Stimulated activated CD8-positive, alpha-beta memory T cell treated with anti-CD3 and anti-CD28 coated beads, Interleukin-15, amount 100 ng/mL, for 4 hours (primary cell): ENCODE results near the gene KRTAP29-1.
"Not testable (repeated sequence)": the region's sequence is repeated elsewhere in the genome, so short reads cannot be mapped to it uniquely, and the experiment has no call there.

ENCODE experiments used
- DNase-seq, 2 donors: peaks; one replicate each; pipeline ENCODE4 v3.0.0-alpha.2; 2020; ENCODE audit warnings: low read depth in 2 of 2

Gene KRTAP29-1, protein sequence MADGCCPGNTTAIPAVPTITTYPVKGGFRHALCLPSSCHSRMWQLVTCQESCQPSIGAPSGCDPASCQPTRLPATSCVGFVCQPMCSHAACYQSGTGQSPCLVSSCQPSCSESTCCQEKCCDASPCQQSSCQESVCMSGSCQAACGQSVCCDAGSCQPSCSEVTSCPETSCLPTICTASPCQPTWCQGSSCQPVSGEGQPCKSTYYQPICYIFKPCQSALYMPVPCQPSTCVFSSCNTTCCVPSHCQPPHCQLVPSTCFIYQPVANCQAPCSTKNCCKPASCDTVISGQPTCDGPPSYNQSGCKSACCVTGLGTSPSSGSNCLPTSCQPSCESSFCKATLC

DNA sequence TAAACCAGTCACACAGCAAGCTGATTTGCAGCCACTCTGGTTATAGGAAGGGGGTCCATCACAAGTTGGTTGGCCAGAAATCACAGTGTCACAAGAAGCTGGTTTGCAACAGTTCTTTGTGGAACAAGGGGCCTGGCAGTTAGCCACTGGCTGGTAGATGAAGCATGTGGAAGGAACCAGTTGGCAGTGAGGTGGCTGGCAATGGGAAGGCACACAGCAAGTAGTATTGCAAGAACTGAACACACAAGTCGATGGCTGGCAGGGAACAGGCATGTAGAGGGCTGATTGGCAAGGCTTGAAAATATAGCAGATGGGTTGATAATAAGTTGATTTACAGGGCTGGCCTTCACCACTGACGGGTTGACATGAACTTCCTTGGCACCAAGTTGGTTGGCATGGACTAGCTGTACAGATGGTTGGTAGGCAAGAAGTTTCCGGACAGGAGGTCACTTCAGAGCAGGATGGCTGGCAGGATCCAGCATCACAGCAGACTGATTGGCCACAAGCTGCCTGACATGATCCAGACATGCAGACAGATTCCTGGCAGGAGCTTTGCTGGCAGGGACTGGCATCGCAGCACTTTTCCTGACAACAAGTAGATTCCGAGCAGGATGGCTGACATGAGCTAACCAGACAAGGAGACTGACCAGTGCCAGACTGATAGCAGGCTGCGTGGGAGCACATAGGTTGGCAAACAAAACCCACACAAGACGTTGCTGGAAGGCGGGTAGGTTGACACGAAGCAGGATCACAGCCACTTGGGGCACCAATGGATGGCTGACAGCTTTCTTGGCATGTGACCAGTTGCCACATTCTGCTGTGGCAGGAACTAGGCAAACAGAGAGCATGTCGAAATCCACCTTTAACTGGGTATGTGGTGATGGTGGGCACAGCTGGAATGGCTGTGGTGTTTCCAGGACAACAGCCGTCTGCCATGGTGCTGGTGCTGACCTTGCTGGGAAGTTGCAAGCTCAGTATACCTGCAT, at the start of gene KRTAP29-1:
TSS of gene KRTAP29-1 (minus strand) at position 936 of the 986 bp plus-strand sequence. CDS start at position 936, 0 bp downstream.
- no peak for DNase-seq

DNA sequence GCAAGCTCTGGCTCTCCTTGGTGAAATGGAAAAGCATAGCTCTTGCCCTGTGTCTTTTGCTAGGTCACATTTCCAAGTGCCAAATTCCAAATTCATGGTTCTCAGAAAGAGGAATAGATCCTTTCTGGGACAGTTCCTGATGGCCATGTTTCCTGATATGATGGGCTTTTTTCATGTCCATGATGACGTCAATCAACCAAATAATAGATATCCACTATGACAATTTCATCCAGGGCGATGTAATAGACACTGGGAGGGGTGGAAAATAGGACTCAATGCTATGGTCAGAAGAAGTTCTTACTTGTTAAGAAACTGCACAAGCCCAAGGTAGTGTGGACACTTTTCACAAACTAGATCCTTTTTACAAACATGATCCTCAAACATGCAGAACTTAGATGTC, 48.5 kb upstream of the KRTAP29-1 start:
- DNase-seq: no peak

DNA sequence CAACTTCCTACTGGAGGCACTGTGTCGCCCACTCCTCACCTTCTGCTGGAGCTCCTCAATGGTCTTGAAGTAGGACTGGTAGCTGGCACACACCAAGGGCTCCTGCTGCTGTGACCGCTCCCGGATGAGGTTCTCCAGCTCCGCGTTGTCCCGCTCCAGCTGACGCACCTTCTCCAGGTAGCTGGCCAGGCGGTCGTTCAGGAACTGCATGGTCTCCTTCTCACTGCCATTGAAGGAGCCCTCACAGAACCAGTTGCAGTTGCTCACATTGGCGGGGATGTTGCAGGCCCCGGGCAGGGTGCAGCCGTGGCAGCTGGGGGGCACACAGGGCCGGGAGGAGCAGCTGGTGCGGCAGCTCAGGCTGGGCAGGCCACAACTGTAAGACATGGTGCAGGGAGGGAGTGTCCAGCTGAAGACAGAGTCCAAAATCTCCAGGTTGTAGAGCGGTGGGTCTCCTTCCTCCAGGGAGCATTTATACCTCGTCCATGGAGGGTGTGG, 47.8 kb upstream of the KRTAP29-1 start, which contains the start of gene KRT33A:
TSS of gene KRT33A (minus strand) at position 448 of the 498 bp plus-strand sequence. CDS start at position 387, 61 bp downstream.
- DNase-seq: not testable (repeated sequence)

DNA sequence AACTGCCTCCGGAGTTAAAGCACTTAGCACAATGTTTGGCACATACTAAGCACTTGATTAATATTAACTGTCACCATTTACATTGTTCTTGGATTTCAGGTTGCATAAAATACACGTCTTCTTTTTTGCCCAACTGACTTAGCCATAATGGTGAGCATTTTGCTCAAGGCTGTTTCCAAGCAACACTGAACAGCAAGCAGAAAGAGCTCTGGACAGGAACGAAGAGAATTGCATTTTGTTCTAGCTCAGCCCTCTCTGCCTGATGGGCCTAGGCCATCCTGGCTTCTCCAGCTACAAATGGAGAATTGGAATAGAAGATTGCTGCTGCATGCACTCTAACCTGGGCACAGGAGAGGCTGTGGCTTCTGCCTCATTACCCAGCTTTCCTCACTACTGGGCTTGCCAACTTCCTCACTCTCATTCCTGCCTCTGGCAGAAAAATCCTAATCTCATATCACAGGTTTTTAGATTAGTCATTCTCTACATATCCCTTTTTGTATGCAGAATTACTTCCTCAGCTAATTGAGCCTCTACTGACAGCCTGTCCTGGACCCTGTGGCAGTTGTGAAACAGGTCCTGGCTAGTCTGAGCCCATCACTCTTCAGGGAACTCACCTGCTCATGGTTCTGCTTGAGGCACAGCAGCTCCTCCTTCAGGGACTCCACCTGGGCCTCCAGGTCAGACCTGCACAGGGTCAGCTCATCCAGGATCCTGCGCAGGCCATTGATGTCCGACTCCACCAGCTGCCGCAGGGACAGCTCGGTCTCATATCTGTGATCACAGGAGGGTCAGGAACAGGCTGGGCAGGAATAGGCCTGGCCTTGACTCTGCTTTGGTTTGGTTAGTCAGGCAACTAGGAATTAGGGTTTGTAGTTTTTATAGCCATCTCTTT, 45.5 kb upstream of the KRTAP29-1 start:
- no peak for DNase-seq

DNA sequence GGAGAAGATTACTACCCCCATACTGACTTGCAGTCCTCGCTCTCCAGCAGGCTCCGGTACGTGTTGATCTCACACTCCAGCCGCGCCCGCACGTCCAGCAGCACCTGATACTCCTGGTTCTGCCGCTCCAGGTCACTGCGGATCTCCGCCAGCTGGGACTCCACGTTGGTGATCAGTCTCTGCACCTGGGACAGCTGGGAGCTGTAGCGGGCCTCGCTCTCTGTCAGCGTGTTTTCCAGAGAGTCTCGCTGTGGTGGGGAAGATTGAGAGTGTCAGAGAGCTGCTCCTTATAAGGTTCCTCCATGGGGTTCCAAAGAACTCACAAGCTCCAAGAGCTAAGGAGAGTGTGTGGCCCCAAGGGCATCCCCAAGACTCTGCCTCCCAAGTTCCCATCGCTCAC, 43.8 kb upstream of the KRTAP29-1 start:
- not testable (repeated sequence) for DNase-seq

DNA sequence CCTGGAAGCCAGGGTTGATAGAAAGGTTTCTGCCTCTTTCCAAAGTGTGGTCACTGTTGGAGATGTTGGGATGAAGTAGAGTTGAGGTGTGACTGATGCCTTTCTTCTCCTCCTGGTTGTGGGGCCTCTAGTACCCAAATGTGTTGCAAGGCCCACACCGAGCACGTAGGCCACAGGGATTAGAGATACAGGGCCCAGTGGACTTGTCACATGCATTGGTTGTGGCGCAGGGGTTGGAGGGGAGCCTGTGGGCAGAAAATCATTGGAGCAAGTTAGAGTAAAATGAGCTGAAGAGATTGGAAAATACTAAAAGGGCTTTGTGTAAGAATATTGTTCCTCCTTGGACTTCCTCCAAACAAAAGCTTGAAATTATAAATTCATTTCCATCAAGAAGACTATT, 43.3 kb upstream of the KRTAP29-1 start:
- DNase-seq: no peak

DNA sequence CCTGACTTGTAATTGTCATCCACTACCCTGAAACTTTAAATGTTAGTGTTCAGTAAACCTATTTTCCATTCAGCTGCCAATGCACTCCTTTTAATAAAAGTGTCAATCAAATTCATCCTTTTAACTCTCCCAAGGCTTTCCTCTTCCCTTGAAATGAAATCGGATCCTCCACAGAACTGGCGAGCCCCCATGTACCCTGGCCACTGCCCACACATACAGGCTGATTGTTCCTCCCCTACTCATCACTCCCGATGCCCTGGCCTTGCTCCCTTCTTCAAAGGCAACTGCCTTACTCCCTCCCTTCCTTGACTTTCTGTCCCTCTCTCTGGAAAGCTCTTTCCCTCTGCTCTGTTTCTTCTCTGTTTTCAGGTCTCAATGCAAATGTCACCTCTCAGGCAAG, 40.4 kb upstream of the KRTAP29-1 start:
- no peak for DNase-seq

DNA sequence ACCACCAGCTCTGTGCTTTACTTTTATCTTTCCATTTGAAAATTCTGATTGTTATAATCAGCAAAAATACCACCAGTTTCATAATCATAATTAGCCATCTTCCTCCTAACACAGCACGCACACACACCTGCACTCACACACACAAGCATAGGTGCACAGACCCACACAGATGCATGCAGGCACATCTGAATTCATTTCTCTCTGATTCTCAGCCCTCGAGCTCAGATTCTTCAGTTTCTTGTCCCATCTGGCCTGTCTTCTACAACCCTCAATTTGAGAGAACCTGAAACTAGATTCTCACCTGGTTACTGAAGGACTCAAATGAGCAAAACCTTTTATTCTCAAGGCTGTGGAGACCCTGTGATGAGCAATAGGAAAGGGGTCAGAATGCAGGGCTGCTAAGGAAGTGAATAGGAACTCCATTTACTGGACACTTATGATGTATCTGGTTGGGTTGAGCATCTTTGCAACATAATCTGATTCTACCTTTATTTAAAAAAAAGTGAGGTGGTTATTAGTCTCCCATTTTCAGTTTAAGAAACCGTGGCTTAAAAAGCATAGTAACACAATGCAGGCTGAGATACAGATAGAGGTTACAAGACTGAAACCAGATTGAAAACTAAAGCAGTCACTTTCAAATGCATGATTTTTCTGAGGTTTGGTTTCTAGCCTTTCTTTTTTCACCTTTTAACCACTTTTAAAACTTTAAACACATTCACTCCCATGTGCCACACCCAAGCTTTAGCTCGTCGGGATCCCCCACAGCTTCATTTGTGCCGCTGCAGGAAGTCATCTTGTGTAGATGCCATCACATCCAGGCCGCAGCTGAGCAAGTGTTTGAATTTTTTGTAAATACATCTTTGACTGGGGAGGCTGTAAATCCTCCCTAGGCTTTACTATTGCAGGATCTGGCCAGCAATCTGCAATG, 38.5 kb upstream of the KRTAP29-1 start:
- DNase-seq: no peak

DNA sequence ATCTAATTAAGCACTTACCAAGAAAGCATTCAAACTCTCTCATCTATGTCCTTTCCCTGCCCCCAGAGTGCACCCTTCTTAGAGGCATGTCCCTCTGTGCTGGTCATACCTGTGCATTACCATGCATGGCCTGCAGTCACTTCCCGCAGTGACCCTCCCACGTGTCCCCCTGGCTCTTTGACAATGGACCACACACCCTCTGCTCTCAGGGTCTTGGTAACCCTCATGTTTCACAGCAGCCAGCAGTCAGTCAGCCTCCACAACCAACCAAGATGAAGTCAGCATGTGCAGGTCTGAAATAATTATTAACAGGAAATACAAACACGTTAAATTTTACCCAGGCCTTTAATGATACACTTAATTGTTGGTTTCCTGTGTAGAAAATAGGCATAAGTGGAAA, 37.8 kb upstream of the KRTAP29-1 start:
- no peak for DNase-seq

DNA sequence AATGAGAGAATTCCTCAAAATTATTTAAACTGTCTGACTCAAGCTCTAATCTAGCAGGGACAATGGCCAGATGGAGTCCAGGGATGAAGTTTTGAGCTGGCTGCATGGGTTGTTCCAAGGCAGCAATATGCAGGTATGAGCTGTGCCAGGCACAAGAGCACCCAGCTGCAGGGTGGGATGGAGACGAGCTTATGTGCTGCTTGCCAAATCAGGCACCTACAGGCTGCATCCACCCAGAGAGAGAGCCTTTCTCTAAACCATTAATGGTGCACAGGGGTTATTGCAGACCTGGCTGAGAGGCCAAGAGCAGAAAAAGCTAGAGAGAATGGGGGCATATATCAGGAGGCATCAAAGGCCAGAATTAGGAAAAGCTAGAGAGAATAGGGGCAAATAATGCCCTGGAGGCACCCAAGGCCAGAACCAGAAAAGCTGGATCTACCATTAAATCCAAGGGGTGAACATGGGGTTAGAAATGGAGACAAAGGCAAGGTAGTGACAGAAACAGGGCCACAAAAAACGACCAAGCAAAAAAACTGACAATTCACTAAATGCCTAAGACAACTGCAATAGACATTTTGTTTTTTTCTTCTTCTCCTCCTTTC, 37.0 kb upstream of the KRTAP29-1 start:
- no peak for DNase-seq

DNA sequence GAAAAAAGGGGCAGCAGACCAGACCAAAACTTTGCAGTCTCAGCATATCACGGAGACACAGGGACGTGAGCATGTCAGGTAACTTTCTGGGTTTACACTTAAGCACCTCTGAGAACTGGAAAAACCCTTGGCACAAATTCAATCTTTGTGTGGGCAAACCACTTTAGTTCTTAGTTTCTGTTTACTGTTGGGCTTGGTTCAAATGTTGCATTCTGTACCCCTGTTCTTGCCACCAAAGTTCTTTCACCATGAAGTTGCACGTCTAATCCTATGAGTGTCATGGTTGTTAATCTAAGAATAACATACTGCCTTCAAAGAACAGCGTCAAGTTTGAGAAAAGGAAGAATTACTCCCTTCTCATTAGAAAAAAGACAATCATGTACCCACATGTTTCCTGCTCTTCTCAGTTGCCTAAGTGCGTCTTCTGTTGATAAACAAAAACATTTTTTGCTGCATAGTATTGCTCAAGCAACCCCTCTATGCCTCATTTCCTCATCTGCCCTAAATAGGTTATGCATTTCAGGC, 36.4 kb upstream of the KRTAP29-1 start:
- no peak for DNase-seq

DNA sequence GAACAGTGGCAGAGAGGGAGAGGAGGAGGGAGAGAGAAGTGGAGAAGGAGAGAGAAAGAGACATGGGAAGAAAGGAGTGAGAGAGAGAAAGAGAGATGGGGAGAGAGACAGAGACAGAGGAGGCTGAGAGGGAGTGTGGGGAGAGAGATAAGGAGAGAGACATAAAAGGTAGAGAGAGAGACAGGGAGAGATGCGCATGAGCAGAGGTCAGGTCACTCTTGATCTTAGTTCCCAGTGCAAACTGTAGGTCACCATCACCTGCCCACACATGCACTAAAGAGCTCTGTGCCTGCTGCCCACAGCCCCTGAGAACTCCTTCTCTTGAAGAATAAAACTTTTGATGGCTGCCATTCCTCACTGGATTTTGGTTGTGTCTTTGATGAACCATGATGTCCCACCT, 33.1 kb upstream of the KRTAP29-1 start:
- no peak for DNase-seq

DNA sequence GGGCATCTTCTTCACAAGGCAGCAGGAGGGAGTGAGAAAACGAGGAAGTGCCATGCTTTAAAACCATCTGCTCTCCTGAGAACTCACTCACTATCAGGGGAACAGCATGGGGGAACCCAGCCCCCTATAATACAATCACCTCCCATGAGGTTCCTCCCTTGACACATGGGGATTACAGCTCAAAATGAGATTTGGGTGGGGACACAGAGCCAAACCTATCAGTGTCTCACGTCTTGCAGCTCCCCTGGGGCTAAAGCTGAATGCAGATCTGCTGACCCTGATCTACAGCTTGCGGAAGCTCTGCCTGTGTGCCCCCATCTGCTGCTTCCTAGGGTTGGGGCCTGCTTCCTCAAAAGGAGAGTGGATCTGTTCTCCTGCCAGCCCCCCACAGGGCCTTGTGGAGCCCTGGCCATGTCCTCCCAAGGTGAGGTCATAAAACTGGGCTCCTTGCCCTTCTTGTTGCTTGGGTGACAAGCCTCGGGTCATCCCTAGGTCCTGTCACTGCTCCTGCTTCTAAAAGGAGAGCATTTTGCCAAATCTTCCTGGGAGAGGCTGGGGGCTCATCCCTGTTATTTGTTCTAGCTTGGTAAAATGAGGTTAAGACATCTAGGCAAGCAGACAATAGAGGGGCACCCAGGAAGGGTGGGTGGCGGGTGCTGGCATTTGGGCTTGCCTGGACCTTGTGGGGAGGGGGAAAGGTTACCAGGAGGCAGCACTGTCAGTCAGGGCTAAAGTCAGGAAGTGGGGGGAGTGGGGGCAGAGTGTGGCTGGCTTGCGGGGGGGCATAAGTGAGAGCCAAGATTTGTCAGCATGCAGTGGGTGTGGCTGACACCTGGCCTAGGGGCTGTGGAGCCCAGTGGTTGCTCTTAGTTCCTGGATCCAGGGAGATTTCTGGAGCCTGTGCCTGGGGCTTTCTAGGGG, 32.0 kb upstream of the KRTAP29-1 start:
- DNase-seq: no peak

DNA sequence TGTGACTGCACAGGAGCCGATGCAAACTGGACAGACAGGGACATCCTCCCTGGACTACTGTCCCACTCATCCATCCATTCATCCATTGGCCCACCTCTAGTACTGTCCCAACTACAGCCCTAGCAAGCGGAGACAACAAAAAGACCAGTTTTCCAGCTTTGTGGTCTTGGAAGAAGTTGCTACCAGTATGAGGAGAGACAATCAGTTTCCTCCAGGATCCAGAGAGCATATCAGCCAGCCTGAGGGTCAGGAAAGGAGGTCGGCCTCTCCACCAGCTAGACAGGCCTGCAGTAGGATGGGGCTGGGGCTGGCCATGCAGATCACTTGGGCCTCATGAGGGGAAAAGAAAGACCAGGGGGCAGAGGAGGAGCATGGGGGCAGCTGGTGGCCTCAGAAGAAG, 31.2 kb upstream of the KRTAP29-1 start:
- no peak for DNase-seq

DNA sequence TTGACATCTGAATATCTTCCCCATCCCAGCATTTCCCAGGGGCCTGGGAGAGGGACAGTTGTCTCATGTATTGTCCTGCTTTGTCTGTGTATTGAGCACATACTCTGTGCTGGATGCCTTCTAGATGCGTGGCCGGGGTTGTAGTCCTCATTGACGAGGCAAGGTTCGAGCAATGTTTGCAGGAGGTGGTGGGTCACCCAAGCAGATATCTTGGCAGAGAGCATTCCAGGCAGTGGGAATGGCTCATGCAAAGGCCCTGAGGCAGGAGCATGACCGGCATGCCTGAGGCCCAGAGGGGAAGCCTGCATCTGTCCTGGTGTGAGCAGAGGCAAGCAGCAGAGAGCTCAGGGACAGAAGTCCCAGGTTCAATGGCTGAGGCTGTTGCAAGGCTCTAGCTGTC, 30.4 kb upstream of the KRTAP29-1 start:
- DNase-seq: no peak

DNA sequence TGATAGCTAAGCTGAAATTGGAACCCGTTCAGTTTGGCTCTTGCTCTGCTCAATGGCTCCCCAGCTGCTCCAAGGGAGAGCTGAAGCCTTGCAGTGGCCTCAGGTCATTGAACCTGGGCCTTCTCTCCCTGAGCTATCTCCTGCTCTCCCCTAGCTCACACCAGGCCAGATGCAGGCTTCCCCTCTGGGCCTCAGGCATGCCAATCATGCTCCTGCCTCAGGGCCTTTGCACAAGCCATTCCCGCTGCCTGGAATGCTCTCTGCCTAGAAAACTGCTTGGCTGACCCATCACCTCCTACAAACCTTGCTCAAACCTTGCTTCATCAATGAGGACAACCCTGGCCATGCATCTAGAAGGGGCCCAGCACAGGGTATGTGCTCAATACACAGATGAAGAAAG, 29.6 kb upstream of the KRTAP29-1 start:
- DNase-seq: no peak

DNA sequence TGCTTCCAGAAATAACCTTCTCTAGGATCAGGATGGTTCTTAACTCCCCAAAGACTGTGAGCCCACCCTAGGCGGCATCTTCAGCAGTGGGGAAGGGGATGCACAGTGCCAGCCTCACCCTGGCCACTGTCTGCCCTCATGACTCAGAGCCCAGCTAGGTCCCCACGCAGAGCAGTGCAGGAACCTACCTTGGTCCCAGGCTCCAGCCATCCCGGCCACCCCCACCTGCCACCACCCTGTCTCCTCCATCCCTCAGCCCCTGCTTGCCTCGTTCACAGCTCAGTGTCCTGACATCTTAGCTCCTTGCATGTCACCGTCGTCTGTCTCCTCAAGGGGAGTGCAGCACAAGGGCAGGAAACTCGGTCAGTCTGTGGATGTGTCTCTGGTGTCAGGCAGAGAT, 29.0 kb upstream of the KRTAP29-1 start:
- DNase-seq: no peak

DNA sequence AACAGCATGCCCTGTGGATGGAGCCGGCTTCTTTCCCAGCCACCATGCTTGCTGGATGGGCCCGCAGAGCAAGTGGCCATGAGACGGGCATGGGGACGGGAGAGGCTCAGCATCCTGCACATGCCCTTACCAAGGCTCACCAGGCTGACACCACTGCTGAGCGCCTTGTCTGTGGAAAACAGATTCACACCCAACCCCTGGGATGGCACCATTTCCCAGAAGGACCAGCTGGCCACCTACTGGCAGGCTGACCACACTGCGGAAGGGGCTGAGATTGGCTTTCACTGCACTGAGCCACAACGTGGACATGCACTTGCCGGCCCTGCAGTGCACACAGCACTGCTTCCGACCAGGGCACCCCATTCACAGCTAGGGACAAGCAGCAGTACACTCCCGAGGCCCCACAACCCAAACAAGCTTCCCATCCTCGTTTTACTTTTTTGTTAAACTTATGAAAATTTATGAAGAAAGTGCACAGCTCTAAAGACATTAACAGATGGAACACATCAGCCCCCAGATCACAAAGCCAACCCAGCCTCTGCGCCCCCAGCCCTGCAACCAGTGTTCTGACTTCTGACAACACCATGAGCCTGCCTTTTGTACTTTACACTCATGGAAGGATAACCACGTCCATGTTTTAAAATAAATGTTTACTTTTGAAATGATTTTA, 26.8 kb upstream of the KRTAP29-1 start:
- DNase-seq: no peak
